Measurements from ENCODE around the gene KAT8. TPM values are rescaled to one million over a fixed set of nuclear protein-coding genes. Genes with fewer than 3 reads are reported as not detected.

The KAT8 gene
- polyA plus RNA-seq, 3 donors = 34.5 to 136 (median 42.0) TPM

DNA sequence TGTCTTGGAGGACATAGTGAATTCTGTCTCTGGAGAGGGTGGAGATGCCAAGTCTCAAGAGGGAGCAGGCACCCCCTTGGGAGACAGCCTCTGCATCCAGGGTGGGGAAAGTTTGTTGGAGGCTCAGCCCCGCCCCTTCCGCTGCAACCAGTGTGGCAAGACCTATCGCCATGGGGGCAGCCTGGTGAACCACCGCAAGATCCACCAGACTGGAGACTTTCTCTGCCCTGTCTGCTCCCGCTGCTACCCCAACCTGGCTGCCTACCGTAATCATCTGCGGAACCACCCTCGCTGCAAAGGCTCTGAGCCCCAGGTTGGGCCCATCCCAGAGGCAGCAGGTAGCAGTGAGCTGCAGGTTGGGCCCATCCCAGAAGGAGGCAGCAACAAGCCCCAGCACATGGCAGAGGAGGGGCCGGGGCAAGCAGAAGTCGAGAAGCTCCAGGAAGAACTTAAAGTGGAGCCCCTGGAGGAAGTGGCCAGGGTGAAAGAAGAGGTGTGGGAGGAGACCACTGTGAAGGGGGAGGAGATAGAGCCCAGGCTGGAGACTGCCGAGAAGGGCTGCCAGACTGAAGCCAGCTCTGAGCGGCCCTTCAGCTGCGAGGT lies 38.0 kb upstream of the KAT8 start:
- H3K36me3 Mint-ChIP-seq = peaks cover 62 to 82% of the 10 kb centered on the region in 2 donors
- H3K27ac Mint-ChIP-seq = peak overlapping the region in 5 of 7 donors; percentile 22 to 86 (median 75)
- no peak for TF ChIP-seq CTCF (IDR thresholded peaks at IDR 0.05)
- Histone ChIP-seq H3K79me2 (ENCODE audit: insufficient read depth, low read length) (peaks cover 79% of the 10 kb centered on the region), H4K20me1 (ENCODE audit: insufficient read depth, low read length) (peaks cover 93% of the 10 kb centered on the region), H3K9ac (ENCODE audit: insufficient read depth, low read length, poor library complexity, severe bottlenecking) (no peak overlapping the region), H3K4me1 (ENCODE audit: control insufficient read depth in 1 of 2, insufficient read depth in 2 of 2, low read length in 2 of 2) (peaks cover 20 to 35% of the 10 kb centered on the region in 2 donors), H3K27me3 (ENCODE audit: control insufficient read depth in 2 of 2, insufficient read depth in 2 of 2, low read length in 2 of 2) (no peaks in the 10 kb centered on the region), H3K4me3 (replicated peaks in 1 of 3; ENCODE audit: low read depth in 2 of 3, low read length in 3 of 3) (no peak overlapping the region), H3K4me2 (replicated peaks; ENCODE audit: extremely low read depth, low read length, poor library complexity, severe bottlenecking) (no peak overlapping the region), H3K9me3 (replicated peaks in 1 of 2; ENCODE audit: control insufficient read depth in 1 of 2, insufficient read depth in 1 of 2, low read length in 2 of 2) (no peaks in the 10 kb centered on the region), H2AFZ (ENCODE audit: insufficient read depth, low read depth, low read length, poor library complexity, severe bottlenecking) (no peak overlapping the region), H3K27ac (ENCODE audit: low read depth in 1 of 2, low read length in 2 of 2) (peak overlapping the region; percentile 6 to 36), H3K36me3 (replicated peaks in 1 of 2; ENCODE audit: control insufficient read depth in 1 of 2, insufficient read depth in 2 of 2, low read length in 2 of 2) (peaks cover 60 to 83% of the 10 kb centered on the region in 2 donors)
- DNase-seq = no peak
- H3K9me3 Mint-ChIP-seq = no peaks in the 10 kb centered on the region
- 58% methylated on average over 13 of the region's 13 CpGs for WGBS (ENCODE audit: insufficient coverage)
- H3K4me3 Mint-ChIP-seq = no peak overlapping the region
- H3K27me3 Mint-ChIP-seq (ENCODE audit: low read depth in 3 of 3) = peaks cover 0 to 5% (median 1%) of the 10 kb centered on the region in 3 donors
- intact Hi-C loops (cut with micrococcal nuclease) = no loop called here
- peaks cover 40% of the 10 kb centered on the region for H3K4me1 Mint-ChIP-seq

DNA sequence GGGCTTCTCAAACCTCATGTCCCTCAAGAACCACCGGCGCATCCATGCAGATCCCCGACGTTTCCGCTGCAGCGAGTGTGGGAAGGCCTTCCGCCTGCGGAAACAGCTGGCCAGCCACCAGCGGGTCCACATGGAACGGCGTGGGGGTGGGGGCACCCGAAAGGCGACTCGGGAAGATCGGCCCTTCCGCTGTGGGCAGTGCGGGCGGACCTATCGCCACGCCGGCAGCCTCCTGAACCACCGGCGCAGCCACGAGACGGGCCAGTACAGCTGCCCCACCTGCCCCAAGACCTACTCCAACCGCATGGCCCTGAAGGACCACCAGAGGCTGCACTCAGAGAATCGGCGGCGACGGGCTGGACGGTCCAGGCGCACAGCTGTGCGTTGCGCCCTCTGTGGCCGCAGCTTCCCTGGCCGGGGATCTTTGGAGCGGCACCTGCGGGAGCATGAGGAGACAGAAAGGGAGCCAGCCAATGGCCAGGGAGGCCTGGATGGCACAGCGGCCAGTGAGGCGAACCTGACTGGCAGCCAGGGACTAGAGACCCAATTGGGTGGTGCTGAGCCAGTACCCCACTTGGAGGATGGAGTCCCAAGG lies 37.3 kb upstream of the KAT8 start:
- H3K4me3 ChIP-seq (replicated peaks in 1 of 3; ENCODE audit: low read depth in 2 of 3, low read length in 3 of 3) = no peak overlapping the region
- peaks cover 100% of the 10 kb centered on the region for H4K20me1 ChIP-seq (ENCODE audit: insufficient read depth, low read length)
- Mint-ChIP-seq H3K9me3 (no peaks in the 10 kb centered on the region), H3K27ac (peak overlapping the region in 2 of 7 donors; percentile 20 to 69), H3K4me1 (peaks cover 34% of the 10 kb centered on the region), H3K4me3 (no peak overlapping the region), H3K36me3 (peaks cover 62 to 78% of the 10 kb centered on the region in 2 donors), H3K27me3 (ENCODE audit: low read depth in 3 of 3) (peaks cover 0 to 5% (median 1%) of the 10 kb centered on the region in 3 donors)
- H3K79me2 ChIP-seq (ENCODE audit: insufficient read depth, low read length) = peaks cover 72% of the 10 kb centered on the region
- peaks cover 15 to 28% of the 10 kb centered on the region in 2 donors for H3K4me1 ChIP-seq (ENCODE audit: control insufficient read depth in 1 of 2, insufficient read depth in 2 of 2, low read length in 2 of 2)
- H2AFZ ChIP-seq (ENCODE audit: insufficient read depth, low read depth, low read length, poor library complexity, severe bottlenecking) = no peak overlapping the region
- H3K9me3 ChIP-seq (replicated peaks in 1 of 2; ENCODE audit: control insufficient read depth in 1 of 2, insufficient read depth in 1 of 2, low read length in 2 of 2) = no peaks in the 10 kb centered on the region
- H3K36me3 ChIP-seq (replicated peaks in 1 of 2; ENCODE audit: control insufficient read depth in 1 of 2, insufficient read depth in 2 of 2, low read length in 2 of 2) = peaks cover 67 to 90% of the 10 kb centered on the region in 2 donors
- no peak for TF ChIP-seq CTCF (IDR thresholded peaks at IDR 0.05)
- no peak overlapping the region for H3K4me2 ChIP-seq (replicated peaks; ENCODE audit: extremely low read depth, low read length, poor library complexity, severe bottlenecking)
- intact Hi-C loops (cut with micrococcal nuclease) = no loop called here
- DNase-seq = no peak
- WGBS (ENCODE audit: insufficient coverage) = 98% methylated on average over 40 of the region's 40 CpGs
- no peak overlapping the region for H3K9ac ChIP-seq (ENCODE audit: insufficient read depth, low read length, poor library complexity, severe bottlenecking)
- H3K27me3 ChIP-seq (ENCODE audit: control insufficient read depth in 2 of 2, insufficient read depth in 2 of 2, low read length in 2 of 2) = no peaks in the 10 kb centered on the region
- no peak overlapping the region for H3K27ac ChIP-seq (ENCODE audit: low read depth in 1 of 2, low read length in 2 of 2)
